Urinary bladder (tissue), 4 donors: Measurements from ENCODE around the gene MMP14. TPM values are rescaled to one million over a fixed set of nuclear protein-coding genes. Genes with fewer than 3 reads are reported as not detected.

ENCODE experiments used
- DNase-seq: peaks from one replicate; pipeline ENCODE4 v3.0.0-alpha.2; 2015; ENCODE audit errors: extremely low spot score
- H3K27ac ChIP-seq: one replicate; pipeline ENCODE4 v1.5.1; 2013; ENCODE audit warnings: low read depth, mild to moderate bottlenecking, moderate library complexity
- H3K36me3 ChIP-seq: one replicate; pipeline ENCODE4 v1.6.1; 2013; ENCODE audit warnings: mild to moderate bottlenecking, moderate library complexity; ENCODE audit not compliant: insufficient read depth
- H3K4me1 ChIP-seq: one replicate; pipeline ENCODE4 v1.6.1; 2013; ENCODE audit warnings: mild to moderate bottlenecking, moderate library complexity; ENCODE audit not compliant: insufficient read depth
- H3K4me3 ChIP-seq: one replicate; pipeline ENCODE4 v1.5.1; 2013; ENCODE audit warnings: low read depth, low read length
- WGBS: extraction: QIAGEN DNeasy Blood & Tissue Kit; methylation state at CpG from one replicate; pipeline ENCODE4 v1.1.7; 2013; 5-methylcytosine and 5-hydroxymethylcytosine counted together
- polyA plus RNA-seq: library from polyadenylated mRNA; stranded (reverse); fragments of 200-250 nt; gene quantifications from one replicate; pipeline ENCODE4 v1.2.3, GENCODE V29; 2013
- total RNA-seq: library from RNA; depleted of rRNA; stranded (reverse); fragments of >200 nt; gene quantifications from one replicate; pipeline ENCODE4 v1.2.3, GENCODE V29; 2014
- donor health status: healthy with polysubstance abuse.
- donor health status: healthy.

The MMP14 gene
- total and polyA plus RNA-seq, 2 donors = 120 to 189 TPM

GRCh38 chr14:22884738-22885523, 48.5 kb downstream of the MMP14 start:
- H3K4me3 ChIP-seq = no peak overlapping the region
- no peak for DNase-seq
- 91% methylated on average over 11 of the region's 11 CpGs for WGBS
- H3K4me1 ChIP-seq = peaks cover 2% of the 10 kb centered on the region
- no peaks in the 10 kb centered on the region for H3K36me3 ChIP-seq
- no peak overlapping the region for H3K27ac ChIP-seq

- no peak overlapping the region for H3K4me3 ChIP-seq
- H3K4me1 ChIP-seq = peaks cover 2% of the 10 kb centered on the region
- 89% methylated on average over 21 of the region's 21 CpGs for WGBS
- H3K36me3 ChIP-seq = no peaks in the 10 kb centered on the region
- no peak overlapping the region for H3K27ac ChIP-seq
- DNase-seq = no peak
These were observed 49.6 kb downstream of the MMP14 start for GRCh38 chr14:22885975-22886374.

GRCh38 chr14:22886500-22887259, 50.3 kb downstream of the MMP14 start:
- no peak for DNase-seq

GRCh38 chr14:22887260-22887989, 51.0 kb downstream of the MMP14 start:
- Histone ChIP-seq H3K4me1 (peaks cover 2% of the 10 kb centered on the region), H3K27ac (no peak overlapping the region), H3K4me3 (peak overlapping the region; percentile 57), H3K36me3 (no peaks in the 10 kb centered on the region)
- WGBS = 26% methylated on average over 11 of the region's 11 CpGs
- DNase-seq = peak; percentile 90

More at GRCh38 chr14:22886500-22887259, 50.3 kb downstream of the MMP14 start:
- WGBS = 3% methylated on average over 77 of the region's 77 CpGs
- Histone ChIP-seq H3K36me3 (no peaks in the 10 kb centered on the region), H3K4me3 (peak overlapping the region; percentile 57), H3K27ac (no peak overlapping the region), H3K4me1 (peaks cover 2% of the 10 kb centered on the region)

GRCh38 chr14:22887990-22888378, 51.6 kb downstream of the MMP14 start:
- WGBS = 80% methylated on average over 5 of the region's 5 CpGs
- DNase-seq = no peak
- Histone ChIP-seq H3K27ac (no peak overlapping the region), H3K4me1 (peaks cover 2% of the 10 kb centered on the region), H3K36me3 (no peaks in the 10 kb centered on the region), H3K4me3 (no peak overlapping the region)

- H3K4me3 ChIP-seq = no peak overlapping the region
- H3K4me1 ChIP-seq = no peaks in the 10 kb centered on the region
- DNase-seq = no peak
- no peak overlapping the region for H3K27ac ChIP-seq
- H3K36me3 ChIP-seq = no peaks in the 10 kb centered on the region
- 79% methylated on average over 4 of the region's 4 CpGs for WGBS
These were observed 52.3 kb downstream of the MMP14 start for GRCh38 chr14:22888662-22889061.

- H3K4me1 ChIP-seq = no peaks in the 10 kb centered on the region
- WGBS = 84% methylated on average over 1 of the region's 1 CpG
- H3K36me3 ChIP-seq = no peaks in the 10 kb centered on the region
- DNase-seq = no peak
- no peak overlapping the region for H3K27ac ChIP-seq
- no peak overlapping the region for H3K4me3 ChIP-seq
These were observed 54.0 kb downstream of the MMP14 start for GRCh38 chr14:22890416-22890815.

- Histone ChIP-seq H3K4me3 (no peak overlapping the region), H3K27ac (no peak overlapping the region), H3K36me3 (no peaks in the 10 kb centered on the region), H3K4me1 (no peaks in the 10 kb centered on the region)
- DNase-seq = no peak
- 81% methylated on average over 7 of the region's 7 CpGs for WGBS
These were observed 56.1 kb downstream of the MMP14 start for GRCh38 chr14:22892488-22892887.

- DNase-seq = no peak
- 93% methylated on average over 4 of the region's 4 CpGs for WGBS
- Histone ChIP-seq H3K4me1 (no peaks in the 10 kb centered on the region), H3K27ac (no peak overlapping the region), H3K4me3 (no peak overlapping the region), H3K36me3 (no peaks in the 10 kb centered on the region)
These were observed 57.3 kb downstream of the MMP14 start for GRCh38 chr14:22893706-22894105.

- Histone ChIP-seq H3K4me3 (no peak overlapping the region), H3K36me3 (no peaks in the 10 kb centered on the region), H3K27ac (no peak overlapping the region), H3K4me1 (no peaks in the 10 kb centered on the region)
- 98% methylated on average over 1 of the region's 1 CpG for WGBS
- DNase-seq = no peak
These were observed 59.0 kb downstream of the MMP14 start for GRCh38 chr14:22895402-22895801.

- Histone ChIP-seq H3K4me3 (no peak overlapping the region), H3K4me1 (no peaks in the 10 kb centered on the region), H3K27ac (no peak overlapping the region), H3K36me3 (no peaks in the 10 kb centered on the region)
- 81% methylated on average over 5 of the region's 5 CpGs for WGBS
- DNase-seq = no peak
These were observed 60.0 kb downstream of the MMP14 start for GRCh38 chr14:22896356-22896755.

GRCh38 chr14:22896760-22897159, 60.4 kb downstream of the MMP14 start:
- H3K27ac ChIP-seq = no peak overlapping the region

GRCh38 chr14:22897357-22897756, 61.0 kb downstream of the MMP14 start:
- Histone ChIP-seq H3K4me1 (no peaks in the 10 kb centered on the region), H3K36me3 (no peaks in the 10 kb centered on the region), H3K27ac (no peak overlapping the region), H3K4me3 (no peak overlapping the region)
- DNase-seq = no peak
- 93% methylated on average over 1 of the region's 1 CpG for WGBS

More at GRCh38 chr14:22896760-22897159, 60.4 kb downstream of the MMP14 start:
- no peak for DNase-seq
- H3K36me3 ChIP-seq = no peaks in the 10 kb centered on the region
- H3K4me1 ChIP-seq = no peaks in the 10 kb centered on the region
- 89% methylated on average over 3 of the region's 3 CpGs for WGBS
- H3K4me3 ChIP-seq = no peak overlapping the region
